SK-N-SH (cell line): ENCODE results near the gene SLC2A13. TPM values are rescaled to one million over a fixed set of nuclear protein-coding genes. Genes with fewer than 3 reads are reported as not detected.
"Not testable (repeated sequence)": the region's sequence is repeated elsewhere in the genome, so short reads cannot be mapped to it uniquely, and the experiment has no call there.

Source experiments
- CTCF ChIA-PET: fragments of 300-600, 350-600 bp; formaldehyde crosslinking; extraction: SDS; loops from one replicate; lab custom pipeline; 2021; lab: Yijun Ruan, JAX
- POLR2A ChIA-PET: fragments of 350-600 bp; sonication (Branson Sonifier 250); formaldehyde crosslinking; extraction: SDS; loops from one replicate; lab custom pipeline; 2020; ENCODE audit warnings: antibody characterized with exemption, inconsistent platforms; lab: Yijun Ruan, JAX
- DNase-seq: peaks from one replicate; pipeline ENCODE4 v3.0.0; 2012
- H2AFZ ChIP-seq: fragments of 200-600 bp; sonication (generic); 2 replicates; pipeline ENCODE4 v1.8.1; 2016; ENCODE audit warnings: antibody characterized with exemption, mild to moderate bottlenecking, low read depth
- H3F3A ChIP-seq: fragments of 200-600 bp; sonication (generic); replicated peaks from 2 replicates; pipeline ENCODE3; 2016; ENCODE audit warnings: antibody characterized with exemption, mild to moderate bottlenecking; ENCODE audit not compliant: insufficient read depth
- H3K27ac ChIP-seq, 2 experiments: fragments of 200-500 bp in 1 of 2; fragments of 200-600 bp in 1 of 2; sonication (Bioruptor generic) in 1 of 2; sonication (generic), shearing (Covaris generic) in 1 of 2; 2 replicates each; pipeline versions ENCODE4 v1.5.1 to v1.6.1; 2014 to 2016; ENCODE audit warnings: low read depth in 2 of 2, inconsistent platforms in 1 of 2, low read length in 1 of 2, mild to moderate bottlenecking in 1 of 2, mixed read lengths in 1 of 2
- H3K27me3 ChIP-seq: fragments of 200-600 bp; sonication (generic), shearing (Covaris generic); 2 replicates; pipeline ENCODE4 v1.6.1; 2016; ENCODE audit warnings: mixed run types; ENCODE audit not compliant: insufficient read depth
- H3K36me3 ChIP-seq, 2 experiments: fragments of 200-500 bp in 1 of 2; fragments of 200-600 bp in 1 of 2; sonication (Bioruptor generic) in 1 of 2; sonication (generic) in 1 of 2; replicated peaks in 1 of 2; 2 replicates each; pipeline versions ENCODE3 to v1.5.1; 2014 to 2016; ENCODE audit warnings: low read length in 1 of 2, mild to moderate bottlenecking in 1 of 2; ENCODE audit not compliant: insufficient read depth in 2 of 2, control insufficient read depth in 1 of 2
- H3K4me1 ChIP-seq, 2 experiments: fragments of 200-500 bp in 1 of 2; fragments of 200-600 bp in 1 of 2; sonication (Bioruptor generic) in 1 of 2; sonication (generic), shearing (Covaris generic) in 1 of 2; 2 replicates each; pipeline versions ENCODE4 v1.5.1 to v1.6.1; 2014 to 2016; ENCODE audit warnings: low read depth in 1 of 2, low read length in 1 of 2, mixed run types in 1 of 2; ENCODE audit not compliant: insufficient read depth in 2 of 2, control insufficient read depth in 1 of 2
- H3K4me2 ChIP-seq: fragments of 200-600 bp; sonication (generic), shearing (Covaris generic); 2 replicates; pipeline ENCODE4 v1.6.1; 2017; ENCODE audit warnings: mixed run types
- H3K4me3 ChIP-seq, 2 experiments: fragments of 200-500 bp in 1 of 2; fragments of 200-600 bp in 1 of 2; sonication (Bioruptor generic) in 1 of 2; sonication (generic), shearing (Covaris generic) in 1 of 2; 2 replicates each; pipeline versions ENCODE4 v1.5.1 to v1.8.1; 2014 to 2016; ENCODE audit warnings: low read depth in 2 of 2, inconsistent platforms in 1 of 2, low read length in 1 of 2, mild to moderate bottlenecking in 1 of 2, mixed read lengths in 1 of 2, moderate library complexity in 1 of 2
- H3K79me2 ChIP-seq: fragments of 200-600 bp; sonication (generic); 2 replicates; pipeline ENCODE4 v1.8.1; 2017; ENCODE audit warnings: mild to moderate bottlenecking; ENCODE audit not compliant: insufficient read depth
- H3K9ac ChIP-seq: fragments of 200-600 bp; sonication (generic); 2 replicates; pipeline ENCODE4 v1.6.1; 2017; ENCODE audit warnings: mixed run types
- H3K9me2 ChIP-seq: fragments of 200-600 bp; sonication (generic); 2 replicates; pipeline ENCODE4 v1.6.1; 2017; ENCODE audit warnings: mixed run types
- H3K9me3 ChIP-seq: fragments of 200-600 bp; sonication (generic); 2 replicates; pipeline ENCODE4 v1.6.1; 2017; ENCODE audit warnings: mixed run types, mild to moderate bottlenecking, moderate library complexity
- H4K20me1 ChIP-seq: fragments of 200-600 bp; sonication (generic); 2 replicates; pipeline ENCODE4 v1.6.1; 2017; ENCODE audit warnings: mild to moderate bottlenecking, mixed run types; ENCODE audit not compliant: insufficient read depth
- ELF1 ChIP-seq: IDR thresholded peaks from 2 replicates; pipeline ENCODE4 v1.4.0; 2012
- EZH2phosphoT487 ChIP-seq: fragments of 200-600 bp; sonication (generic); IDR thresholded peaks from 2 replicates; pipeline ENCODE4 v1.6.1; 2017; ENCODE audit warnings: low read depth, mixed run types, mild to moderate bottlenecking, antibody characterized with exemption, moderate library complexity, borderline replicate concordance
- FOSL2 ChIP-seq: IDR thresholded peaks from 2 replicates; pipeline ENCODE4 v1.4.0; 2012; ENCODE audit warnings: low read depth, mild to moderate bottlenecking, moderate library complexity, borderline replicate concordance
- GABPA ChIP-seq: IDR thresholded peaks from 2 replicates; pipeline ENCODE4 v1.4.0; 2012; ENCODE audit warnings: low read depth, mild to moderate bottlenecking
- GATA2 ChIP-seq: sonication (generic); formaldehyde crosslinking; IDR thresholded peaks from 2 replicates; pipeline ENCODE4 v1.5.0; 2020; ENCODE audit warnings: mild to moderate bottlenecking, missing genetic modification reagents
- JUND ChIP-seq: IDR thresholded peaks from 2 replicates; pipeline ENCODE4 v1.4.0; 2012
- NFIC ChIP-seq: IDR thresholded peaks from 2 replicates; pipeline ENCODE4 v1.4.0; 2012; ENCODE audit warnings: borderline replicate concordance
- POLR2AphosphoS5 ChIP-seq: IDR thresholded peaks from 2 replicates; pipeline ENCODE4 v1.6.1; 2012; ENCODE audit warnings: low read depth, low read length
- RAD21 ChIP-seq: IDR thresholded peaks from 2 replicates; pipeline ENCODE4 v1.6.1; 2012; ENCODE audit warnings: mild to moderate bottlenecking, low read length
- RCOR1 ChIP-seq: fragments of 150-350 bp; IDR thresholded peaks from 2 replicates; pipeline ENCODE4 v1.6.1; 2017; ENCODE audit warnings: antibody characterized with exemption, low read length
- SMC3 ChIP-seq: IDR thresholded peaks from 2 replicates; pipeline ENCODE4 v1.6.1; 2012; ENCODE audit warnings: low read depth, low read length, improper control_type of control experiment
- TCF12 ChIP-seq: IDR thresholded peaks from 2 replicates; pipeline ENCODE4 v1.4.0; 2012
- TEAD4 ChIP-seq: IDR thresholded peaks from 2 replicates; pipeline ENCODE4 v1.4.0; 2012; ENCODE audit warnings: mild to moderate bottlenecking, borderline replicate concordance; ENCODE audit not compliant: insufficient read depth
- WGBS: methylation state at CpG from one replicate; pipeline ENCODE4 v1.1.6; 2017; ENCODE audit warnings: low lambda C conversion rate; 5-methylcytosine and 5-hydroxymethylcytosine counted together
- polyA plus RNA-seq, 3 experiments: library from polyadenylated mRNA; depleted of rRNA; stranded (reverse); fragments of >200 nt; gene quantifications; 2 replicates each; pipeline ENCODE4 v1.2.3, GENCODE V29; 2012
- TF ChIP-seq, protein P1 (sequence below): fragments of 150-350 bp; IDR thresholded peaks from 2 replicates; pipeline ENCODE4 v1.6.1; 2016; ENCODE audit warnings: mild to moderate bottlenecking, low read depth, low read length
- TF ChIP-seq, protein P2 (sequence below): fragments of 200-600 bp; sonication (generic); IDR thresholded peaks from 2 replicates; pipeline ENCODE4 v1.6.1; 2017; ENCODE audit warnings: antibody characterized with exemption, mild to moderate bottlenecking, moderate library complexity
- TF ChIP-seq, protein P3 (sequence below): fragments of 150-350 bp; IDR thresholded peaks from 2 replicates; pipeline ENCODE4 v1.6.1; 2017; ENCODE audit warnings: antibody characterized with exemption, low read length, low read depth, borderline replicate concordance

The SLC2A13 gene
- polyA plus RNA-seq, 1 of the 3 experiments (the other 2 are of a cell fraction): 0.21 TPM

DNA sequence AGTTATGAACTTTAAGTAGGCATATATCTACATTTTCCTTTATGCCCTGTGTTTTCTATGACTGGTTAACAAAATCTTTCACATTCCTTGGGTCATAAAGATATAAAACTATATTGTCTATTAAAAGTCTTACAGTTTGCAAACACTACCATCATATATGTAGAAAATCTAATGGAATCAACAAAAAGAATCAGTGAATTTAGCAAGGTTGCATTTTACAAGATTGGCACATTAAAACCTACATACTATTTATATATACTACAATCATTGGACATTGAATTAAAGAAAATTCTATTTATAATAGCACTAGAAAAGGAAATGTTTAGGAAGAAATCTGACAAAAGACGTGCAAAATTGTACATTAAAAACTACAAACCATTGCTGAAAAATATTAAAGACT lies 312.9 kb downstream of the SLC2A13 start:
- no peaks in the 10 kb centered on the region for H3K36me3 ChIP-seq
- no peak overlapping the region for H2AFZ ChIP-seq
- no peaks in the 10 kb centered on the region for H4K20me1 ChIP-seq
- POLR2A ChIA-PET: no interaction called here
- H3K4me1 ChIP-seq: no peaks in the 10 kb centered on the region
- H3K9ac ChIP-seq: no peak overlapping the region
- WGBS: 19% methylated on average over 1 of the region's 1 CpG
- H3F3A ChIP-seq: no peaks in the 10 kb centered on the region
- H3K4me3 ChIP-seq: no peak overlapping the region
- TF ChIP-seq GABPA: no peak
- TF ChIP-seq, protein P1, sequence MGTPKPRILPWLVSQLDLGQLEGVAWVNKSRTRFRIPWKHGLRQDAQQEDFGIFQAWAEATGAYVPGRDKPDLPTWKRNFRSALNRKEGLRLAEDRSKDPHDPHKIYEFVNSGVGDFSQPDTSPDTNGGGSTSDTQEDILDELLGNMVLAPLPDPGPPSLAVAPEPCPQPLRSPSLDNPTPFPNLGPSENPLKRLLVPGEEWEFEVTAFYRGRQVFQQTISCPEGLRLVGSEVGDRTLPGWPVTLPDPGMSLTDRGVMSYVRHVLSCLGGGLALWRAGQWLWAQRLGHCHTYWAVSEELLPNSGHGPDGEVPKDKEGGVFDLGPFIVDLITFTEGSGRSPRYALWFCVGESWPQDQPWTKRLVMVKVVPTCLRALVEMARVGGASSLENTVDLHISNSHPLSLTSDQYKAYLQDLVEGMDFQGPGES: no peak
- no peak for TF ChIP-seq EZH2phosphoT487
- TF ChIP-seq TEAD4: no peak
- no peak for TF ChIP-seq JUND
- TF ChIP-seq GATA2 (CRISPR knock-in tag): no peak
- no peak for TF ChIP-seq TCF12
- no peak for TF ChIP-seq FOSL2
- TF ChIP-seq ELF1: no peak
- TF ChIP-seq RAD21: no peak
- no peak for TF ChIP-seq SMC3
- TF ChIP-seq POLR2AphosphoS5: no peak
- TF ChIP-seq, protein P2, sequence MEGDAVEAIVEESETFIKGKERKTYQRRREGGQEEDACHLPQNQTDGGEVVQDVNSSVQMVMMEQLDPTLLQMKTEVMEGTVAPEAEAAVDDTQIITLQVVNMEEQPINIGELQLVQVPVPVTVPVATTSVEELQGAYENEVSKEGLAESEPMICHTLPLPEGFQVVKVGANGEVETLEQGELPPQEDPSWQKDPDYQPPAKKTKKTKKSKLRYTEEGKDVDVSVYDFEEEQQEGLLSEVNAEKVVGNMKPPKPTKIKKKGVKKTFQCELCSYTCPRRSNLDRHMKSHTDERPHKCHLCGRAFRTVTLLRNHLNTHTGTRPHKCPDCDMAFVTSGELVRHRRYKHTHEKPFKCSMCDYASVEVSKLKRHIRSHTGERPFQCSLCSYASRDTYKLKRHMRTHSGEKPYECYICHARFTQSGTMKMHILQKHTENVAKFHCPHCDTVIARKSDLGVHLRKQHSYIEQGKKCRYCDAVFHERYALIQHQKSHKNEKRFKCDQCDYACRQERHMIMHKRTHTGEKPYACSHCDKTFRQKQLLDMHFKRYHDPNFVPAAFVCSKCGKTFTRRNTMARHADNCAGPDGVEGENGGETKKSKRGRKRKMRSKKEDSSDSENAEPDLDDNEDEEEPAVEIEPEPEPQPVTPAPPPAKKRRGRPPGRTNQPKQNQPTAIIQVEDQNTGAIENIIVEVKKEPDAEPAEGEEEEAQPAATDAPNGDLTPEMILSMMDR: no peak
- no peak for TF ChIP-seq RCOR1
- TF ChIP-seq, protein P3, sequence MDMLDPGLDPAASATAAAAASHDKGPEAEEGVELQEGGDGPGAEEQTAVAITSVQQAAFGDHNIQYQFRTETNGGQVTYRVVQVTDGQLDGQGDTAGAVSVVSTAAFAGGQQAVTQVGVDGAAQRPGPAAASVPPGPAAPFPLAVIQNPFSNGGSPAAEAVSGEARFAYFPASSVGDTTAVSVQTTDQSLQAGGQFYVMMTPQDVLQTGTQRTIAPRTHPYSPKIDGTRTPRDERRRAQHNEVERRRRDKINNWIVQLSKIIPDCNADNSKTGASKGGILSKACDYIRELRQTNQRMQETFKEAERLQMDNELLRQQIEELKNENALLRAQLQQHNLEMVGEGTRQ: no peak
- no peak for TF ChIP-seq NFIC
- TF ChIP-seq, all 33 proteins: peak for 0
- CTCF ChIA-PET: no interaction called here
- no peak overlapping the region for H3K4me2 ChIP-seq
- no peaks in the 10 kb centered on the region for H3K79me2 ChIP-seq
- no peak overlapping the region for H3K27ac ChIP-seq
- no peaks in the 10 kb centered on the region for H3K9me2 ChIP-seq
- no peaks in the 10 kb centered on the region for H3K27me3 ChIP-seq
- no peak for DNase-seq
- H3K9me3 ChIP-seq: no peaks in the 10 kb centered on the region

DNA sequence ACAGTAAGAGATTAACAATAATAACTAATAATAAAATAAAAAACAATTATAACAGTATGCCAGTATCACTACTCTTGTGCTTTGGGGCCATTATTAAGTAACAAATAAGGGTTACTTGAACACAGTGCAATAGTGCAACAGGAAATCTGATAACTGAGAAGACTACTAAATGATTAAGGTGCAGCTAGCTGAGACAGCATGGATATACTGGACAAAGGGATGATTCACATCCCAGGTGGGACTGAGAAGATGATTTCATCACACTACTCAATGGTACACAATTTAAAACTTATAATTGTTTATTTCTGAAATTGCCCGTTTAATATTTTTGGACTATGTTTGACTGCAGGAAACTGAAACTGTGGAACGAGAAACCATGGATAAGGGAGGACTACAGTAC lies 317.6 kb downstream of the SLC2A13 start:
- Histone ChIP-seq H3K4me1 (no peaks in the 10 kb centered on the region), H2AFZ (no peak overlapping the region), H4K20me1 (no peaks in the 10 kb centered on the region), H3K9ac (no peak overlapping the region), H3K27ac (no peak overlapping the region), H3K4me2 (no peak overlapping the region), H3K79me2 (no peaks in the 10 kb centered on the region), H3K9me3 (no peaks in the 10 kb centered on the region), H3K4me3 (no peak overlapping the region), H3K9me2 (no peaks in the 10 kb centered on the region), H3K27me3 (no peaks in the 10 kb centered on the region), H3K36me3 (no peaks in the 10 kb centered on the region), H3F3A (no peaks in the 10 kb centered on the region)
- WGBS: 77% methylated on average over 2 of the region's 2 CpGs
- no peak for TF ChIP-seq FOSL2
- ChIA-PET POLR2A (no interaction called here), CTCF (no interaction called here)
- no peak for DNase-seq

DNA sequence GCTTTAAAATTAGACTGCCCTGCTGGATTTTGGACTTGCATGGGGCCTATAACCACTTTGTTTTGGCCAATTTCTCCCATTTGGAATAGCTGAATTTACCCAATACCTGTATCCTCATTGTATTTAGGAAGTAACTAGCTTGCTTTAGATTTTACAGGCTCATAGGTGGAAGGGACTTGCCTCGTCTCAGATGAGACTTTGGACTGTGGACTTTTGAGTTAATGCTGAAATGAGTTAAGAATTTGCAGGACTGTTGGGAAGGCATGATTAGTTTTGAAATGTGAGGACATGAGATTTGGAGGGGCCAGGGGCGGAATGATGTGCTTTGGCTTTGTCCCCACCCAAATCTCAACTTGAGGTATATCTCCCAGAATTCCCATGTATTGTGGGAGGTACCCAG lies 320.1 kb downstream of the SLC2A13 start:
- H4K20me1 ChIP-seq, H3K27ac ChIP-seq, H3K9me2 ChIP-seq, H3K36me3 ChIP-seq, POLR2A ChIA-PET, H3K9me3 ChIP-seq, H3K27me3 ChIP-seq, H3K4me1 ChIP-seq, H2AFZ ChIP-seq, H3F3A ChIP-seq, DNase-seq, H3K79me2 ChIP-seq, H3K4me3 ChIP-seq, H3K9ac ChIP-seq, H3K4me2 ChIP-seq: not testable (repeated sequence)
- CTCF ChIA-PET: interaction anchor here (0.8 to 0.9 kb wide), 2 partner anchors 12 to 17 kb away, joined by 3 to 4 read pairs; no protein-coding TSS in a partner anchor
- 24% methylated on average over 2 of the region's 2 CpGs for WGBS
